SJCRH30 (cell line): ENCODE results near the gene ZBTB38. TPM values are rescaled to one million over a fixed set of nuclear protein-coding genes. Genes with fewer than 3 reads are reported as not detected.

Experiments
- DNase-seq, 2 experiments: peaks; one replicate each; pipeline ENCODE4 v3.0.0-alpha.2; 2015 to 2020
- H3K27ac ChIP-seq: fragments of 250-450 bp; sonication (Bioruptor Pico); 2 replicates; pipeline ENCODE4 v1.5.1; 2020; ENCODE audit warnings: mild to moderate bottlenecking, moderate library complexity
- H3K27me3 ChIP-seq: fragments of 250-450 bp; sonication (Bioruptor Pico); 2 replicates; pipeline ENCODE4 v1.5.1; 2020; ENCODE audit warnings: mild to moderate bottlenecking, moderate library complexity
- H3K36me3 ChIP-seq: fragments of 250-450 bp; sonication (Bioruptor Pico); 2 replicates; pipeline ENCODE4 v1.5.1; 2020; ENCODE audit warnings: mild to moderate bottlenecking, moderate library complexity
- H3K4me1 ChIP-seq: fragments of 250-450 bp; sonication (Bioruptor Pico); 2 replicates; pipeline ENCODE4 v1.5.1; 2020; ENCODE audit warnings: mild to moderate bottlenecking, moderate library complexity
- H3K4me3 ChIP-seq: fragments of 250-450 bp; sonication (Bioruptor Pico); 2 replicates; pipeline ENCODE4 v1.5.1; 2020; ENCODE audit warnings: mild to moderate bottlenecking, moderate library complexity
- H3K9me3 ChIP-seq: fragments of 250-450 bp; sonication (Bioruptor Pico); replicated peaks from 2 replicates; pipeline ENCODE4 v1.5.1; 2020; ENCODE audit warnings: mild to moderate bottlenecking, moderate library complexity
- total RNA-seq: library from RNA; depleted of rRNA; stranded (reverse); fragments of >200 nt; shearing (Covaris generic); gene quantifications from 2 replicates; pipeline ENCODE4 v1.2.3, GENCODE V29; 2014

Gene ZBTB38
- total RNA-seq, 1 experiment from 2014 or later = 36.1 TPM

DNA sequence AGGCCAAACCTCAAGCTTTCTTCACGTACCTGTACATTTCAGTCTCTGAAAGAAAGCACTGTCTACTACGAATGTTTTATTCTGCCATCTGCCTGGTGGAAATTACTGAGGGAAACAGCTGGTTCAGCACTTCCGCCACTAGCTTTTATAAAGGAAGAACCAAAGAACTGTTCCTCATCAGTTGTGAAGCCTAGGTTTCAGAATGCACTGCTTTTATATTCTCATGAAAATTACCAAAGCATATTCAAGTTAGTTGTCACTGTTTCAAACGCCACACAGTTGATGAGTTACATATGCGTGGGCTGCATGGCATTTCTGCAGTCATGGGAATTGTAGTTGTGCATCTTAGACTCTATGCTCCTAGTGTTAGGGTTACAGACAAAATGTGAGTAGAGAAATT lies 21.5 kb upstream of the ZBTB38 start:
- no peaks in the 10 kb centered on the region for H3K4me1 ChIP-seq
- no peak for DNase-seq
- no peaks in the 10 kb centered on the region for H3K36me3 ChIP-seq

DNA sequence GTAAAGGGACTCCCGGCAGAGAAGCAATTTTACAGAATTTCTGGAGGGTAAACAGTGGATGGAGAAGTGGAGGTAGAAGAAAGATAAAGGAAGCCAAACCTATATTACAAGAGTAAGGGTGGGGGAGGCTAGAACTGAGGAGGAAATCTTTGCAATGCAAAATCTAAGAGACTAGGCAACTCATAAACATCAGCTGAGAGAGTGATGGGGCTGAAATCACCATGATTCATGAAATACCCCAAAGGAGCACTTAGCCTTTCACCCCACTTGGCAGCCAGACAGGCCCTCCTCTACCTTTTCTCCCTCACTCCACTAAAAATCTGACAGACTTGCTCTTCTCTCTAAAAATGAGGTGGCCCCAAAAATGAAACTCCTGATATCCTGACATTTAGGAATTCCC lies 19.5 kb upstream of the ZBTB38 start:
- Histone ChIP-seq H3K27ac (no peak overlapping the region), H3K9me3 (no peaks in the 10 kb centered on the region; the same call in 1 of the 2 replicates), H3K4me3 (no peak overlapping the region), H3K36me3 (no peaks in the 10 kb centered on the region), H3K27me3 (0 out of 2 replicates have a peak, but pooled peaks cover 4% of the 10 kb centered on the region), H3K4me1 (peaks cover 2% of the 10 kb centered on the region; the same call in 1 of the 2 replicates)
- DNase-seq = no peak

More for the DNA sequence above, 21.5 kb upstream of the ZBTB38 start:
- no peaks in the 10 kb centered on the region; the same call in 1 of the 2 replicates for H3K9me3 ChIP-seq
- no peak overlapping the region for H3K4me3 ChIP-seq
- H3K27me3 ChIP-seq = 0 out of 2 replicates have a peak, but pooled peaks cover 4% of the 10 kb centered on the region
- no peak overlapping the region for H3K27ac ChIP-seq

DNA sequence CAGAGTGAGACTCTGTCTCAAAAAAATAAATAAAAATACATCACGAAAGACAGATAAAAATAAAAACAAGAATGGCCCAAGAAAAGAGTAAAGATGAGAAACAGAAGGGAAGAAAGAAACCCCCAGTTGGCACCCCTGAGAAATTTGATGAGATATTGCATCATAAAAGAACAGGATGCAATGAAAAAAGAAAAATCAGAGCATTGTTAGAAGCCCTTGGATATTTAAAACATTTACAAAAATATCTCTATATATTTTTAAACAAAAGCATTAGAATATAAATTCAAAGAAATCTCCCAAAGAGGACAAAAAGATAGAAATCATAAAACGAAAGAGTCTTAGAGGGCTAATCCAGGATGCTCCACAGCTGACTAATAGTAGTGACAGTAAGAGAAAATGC lies 18.6 kb upstream of the ZBTB38 start:
- no peak overlapping the region for H3K27ac ChIP-seq
- DNase-seq = no peak
- H3K4me1 ChIP-seq = peaks cover 11% of the 10 kb centered on the region; the same call in 1 of the 2 replicates
- no peak overlapping the region for H3K4me3 ChIP-seq
- no peaks in the 10 kb centered on the region; the same call in 1 of the 2 replicates for H3K9me3 ChIP-seq
- no peaks in the 10 kb centered on the region for H3K36me3 ChIP-seq
- H3K27me3 ChIP-seq = 0 out of 2 replicates have a peak, but pooled peaks cover 4% of the 10 kb centered on the region

DNA sequence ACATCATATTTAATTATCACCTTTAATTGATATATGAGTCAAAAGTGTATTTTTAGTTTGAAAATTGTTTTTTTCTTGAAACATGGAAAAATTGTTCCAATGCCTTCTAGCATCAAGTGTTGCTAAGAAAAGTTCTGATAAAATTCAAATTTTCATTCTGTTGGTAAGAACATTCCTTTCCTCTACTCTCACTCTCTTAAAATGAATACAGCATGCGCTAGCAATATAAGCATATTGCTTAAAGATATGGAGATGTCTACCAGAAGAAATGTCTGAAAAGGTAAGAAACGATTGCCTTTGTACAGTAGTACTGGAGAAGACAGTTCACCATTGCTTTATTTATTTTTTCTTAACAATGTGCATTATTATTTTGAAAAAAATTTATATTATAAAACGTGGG lies 17.6 kb upstream of the ZBTB38 start:
- no peaks in the 10 kb centered on the region for H3K36me3 ChIP-seq

DNA sequence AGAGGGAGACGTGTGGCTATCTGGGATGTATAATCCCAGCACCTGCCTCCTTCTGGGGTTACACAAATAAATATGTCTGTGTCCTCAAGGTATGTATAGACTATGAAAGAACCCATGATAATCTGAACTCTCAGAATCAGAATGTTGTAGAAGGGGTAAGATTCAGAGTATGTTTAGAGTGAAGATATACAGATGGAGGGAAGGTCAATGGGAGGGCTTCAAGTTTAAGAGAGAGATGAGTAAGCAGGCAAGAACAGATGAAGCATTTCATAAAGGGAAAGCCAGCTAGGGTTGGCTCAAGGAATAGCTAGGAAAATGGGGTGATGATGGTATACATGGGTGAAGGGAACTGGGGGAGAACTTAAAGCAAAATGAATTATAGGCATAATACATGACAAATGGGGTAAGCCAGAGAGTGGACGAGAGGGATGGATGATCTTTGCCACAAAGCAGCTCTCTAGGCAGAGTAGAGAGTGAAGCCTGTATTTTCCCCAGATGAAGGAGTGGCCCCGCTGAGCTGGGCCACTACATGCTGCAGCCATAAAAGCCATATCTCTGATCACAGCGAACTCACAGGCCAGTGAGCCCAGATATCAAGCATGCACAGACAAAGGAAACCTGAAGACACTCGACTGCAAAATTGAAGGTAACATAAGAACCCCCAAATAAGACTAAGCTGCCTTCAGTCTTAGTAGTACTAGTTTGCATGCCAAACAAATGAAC lies 15.9 kb upstream of the ZBTB38 start:
- no peak overlapping the region for H3K4me3 ChIP-seq
- H3K36me3 ChIP-seq = no peaks in the 10 kb centered on the region
- H3K4me1 ChIP-seq = peaks cover 11% of the 10 kb centered on the region; the same call in 1 of the 2 replicates
- DNase-seq = no peak
- H3K27me3 ChIP-seq = no peaks in the 10 kb centered on the region
- no peaks in the 10 kb centered on the region; the same call in 1 of the 2 replicates for H3K9me3 ChIP-seq
- no peak overlapping the region for H3K27ac ChIP-seq

More for the DNA sequence above, 17.6 kb upstream of the ZBTB38 start:
- no peaks in the 10 kb centered on the region; the same call in 1 of the 2 replicates for H3K9me3 ChIP-seq
- H3K27ac ChIP-seq = no peak overlapping the region
- no peak overlapping the region for H3K4me3 ChIP-seq
- H3K27me3 ChIP-seq = 0 out of 2 replicates have a peak, but pooled peaks cover 4% of the 10 kb centered on the region
- H3K4me1 ChIP-seq = peaks cover 11% of the 10 kb centered on the region; the same call in 1 of the 2 replicates
- DNase-seq = no peak

DNA sequence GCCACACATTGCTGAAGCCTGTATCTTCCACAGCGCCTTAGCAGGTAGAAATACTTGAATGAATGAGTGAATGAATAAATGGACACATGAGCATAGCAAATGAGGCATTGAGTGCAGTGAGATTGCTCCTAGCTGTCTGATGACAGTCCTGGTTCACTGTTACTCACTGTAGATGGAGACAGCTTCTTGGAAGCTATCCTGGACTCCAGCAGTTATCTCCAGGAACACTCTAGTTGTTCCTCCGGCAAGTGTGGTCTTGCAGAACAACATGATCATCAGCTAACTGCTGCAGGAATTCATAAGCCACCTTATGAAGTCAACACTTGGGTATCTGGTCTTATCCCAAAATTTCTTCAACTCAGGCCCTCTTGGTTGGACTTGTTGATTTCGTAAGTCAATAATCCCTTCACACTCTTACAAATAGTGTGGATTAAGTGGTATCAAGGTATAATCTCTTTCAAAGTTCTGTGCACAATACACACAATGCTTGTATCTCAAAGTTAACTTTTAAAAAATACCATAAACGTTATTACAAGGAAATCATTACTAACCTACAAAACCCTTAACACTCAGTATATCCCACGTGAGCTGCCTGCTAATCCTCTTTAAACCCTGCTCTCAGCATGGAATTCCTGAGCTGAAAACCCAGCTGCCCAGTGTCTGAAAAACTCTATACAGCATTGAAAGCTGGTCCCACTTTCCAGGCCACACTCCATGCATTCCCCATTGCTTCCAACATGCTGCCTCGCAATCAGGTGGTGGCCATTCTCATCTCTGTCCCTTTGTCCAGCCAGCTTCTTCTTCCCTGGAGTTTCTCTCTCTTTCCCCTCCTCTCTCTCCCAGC lies 14.4 kb upstream of the ZBTB38 start:
- DNase-seq = peak; percentile 16 to 43

DNA sequence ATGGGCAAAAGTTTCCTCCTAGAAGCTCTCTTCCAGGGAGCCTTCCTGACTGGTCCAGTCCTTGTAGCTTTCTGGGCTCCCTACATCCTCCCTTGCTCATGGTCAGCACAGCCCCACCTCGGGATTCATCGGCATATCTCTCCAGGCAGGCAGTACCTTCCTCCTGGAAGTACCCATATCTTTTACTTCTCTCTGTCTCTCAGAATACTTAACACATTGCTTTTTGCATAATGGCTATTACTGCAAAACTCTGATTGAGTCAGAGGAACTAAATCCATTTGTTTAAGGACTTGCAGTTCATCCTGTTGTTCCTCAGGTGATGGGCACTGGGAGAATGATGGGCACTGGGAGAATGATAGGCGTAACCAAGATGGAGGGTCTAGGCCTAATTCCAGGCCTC lies 13.8 kb upstream of the ZBTB38 start:
- Histone ChIP-seq H3K4me1 (peaks cover 11% of the 10 kb centered on the region; the same call in 1 of the 2 replicates), H3K36me3 (no peaks in the 10 kb centered on the region), H3K9me3 (no peaks in the 10 kb centered on the region), H3K27ac (no peak overlapping the region), H3K4me3 (no peak overlapping the region), H3K27me3 (no peaks in the 10 kb centered on the region)
- no peak for DNase-seq

More for the DNA sequence above, 14.4 kb upstream of the ZBTB38 start:
- no peaks in the 10 kb centered on the region for H3K9me3 ChIP-seq
- H3K27me3 ChIP-seq = no peaks in the 10 kb centered on the region
- H3K4me1 ChIP-seq = peaks cover 11% of the 10 kb centered on the region; the same call in 1 of the 2 replicates
- H3K27ac ChIP-seq = no peak overlapping the region
- no peaks in the 10 kb centered on the region for H3K36me3 ChIP-seq
- no peak overlapping the region for H3K4me3 ChIP-seq

DNA sequence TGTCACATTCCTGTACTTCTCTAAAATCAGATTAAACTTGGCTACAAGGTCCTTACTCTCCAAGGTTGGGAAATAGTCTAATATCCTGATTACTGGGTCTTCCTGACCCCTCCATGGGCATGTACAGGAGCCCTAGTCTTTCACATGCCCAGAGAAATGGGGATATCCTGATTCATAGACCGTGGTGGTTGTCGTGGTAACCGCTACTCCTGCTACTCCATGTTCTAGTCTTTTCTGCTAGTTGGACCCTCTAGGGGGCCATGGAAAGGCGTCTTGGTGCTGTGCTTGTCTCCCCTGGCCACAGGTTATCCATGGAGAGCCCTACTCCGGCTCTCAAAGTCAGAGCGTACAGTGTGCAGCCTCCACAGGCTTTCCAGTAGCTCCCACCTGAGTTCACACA lies 13.1 kb upstream of the ZBTB38 start:
- Histone ChIP-seq H3K4me3 (no peak overlapping the region), H3K4me1 (peaks cover 11% of the 10 kb centered on the region; the same call in 1 of the 2 replicates), H3K9me3 (no peaks in the 10 kb centered on the region), H3K36me3 (no peaks in the 10 kb centered on the region), H3K27me3 (no peaks in the 10 kb centered on the region), H3K27ac (no peak overlapping the region)
- no peak for DNase-seq

DNA sequence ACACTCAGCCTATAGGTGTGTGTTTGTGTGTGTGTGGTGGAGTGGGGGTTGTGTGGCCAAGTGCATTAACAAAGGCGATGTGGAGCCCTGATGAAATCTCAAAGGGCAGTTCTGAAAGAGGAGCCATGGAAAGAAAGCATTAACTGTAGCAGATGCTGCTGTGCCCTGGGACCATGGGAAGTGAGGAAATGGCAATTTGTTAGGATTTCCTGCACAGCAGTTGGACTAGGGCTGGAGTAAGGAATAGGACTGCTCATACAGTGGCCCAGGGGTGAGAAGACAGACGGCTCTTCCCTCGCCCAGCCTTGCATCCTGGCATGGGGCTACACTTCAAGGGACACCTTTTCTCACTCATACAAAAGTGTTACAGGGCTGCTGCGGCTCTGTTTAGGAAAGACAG lies 12.3 kb upstream of the ZBTB38 start:
- H3K9me3 ChIP-seq = no peaks in the 10 kb centered on the region
- H3K27me3 ChIP-seq = no peaks in the 10 kb centered on the region
- peaks cover 11% of the 10 kb centered on the region; the same call in 1 of the 2 replicates for H3K4me1 ChIP-seq
- no peak overlapping the region for H3K27ac ChIP-seq
- H3K36me3 ChIP-seq = no peaks in the 10 kb centered on the region
- no peak for DNase-seq
- no peak overlapping the region for H3K4me3 ChIP-seq

DNA sequence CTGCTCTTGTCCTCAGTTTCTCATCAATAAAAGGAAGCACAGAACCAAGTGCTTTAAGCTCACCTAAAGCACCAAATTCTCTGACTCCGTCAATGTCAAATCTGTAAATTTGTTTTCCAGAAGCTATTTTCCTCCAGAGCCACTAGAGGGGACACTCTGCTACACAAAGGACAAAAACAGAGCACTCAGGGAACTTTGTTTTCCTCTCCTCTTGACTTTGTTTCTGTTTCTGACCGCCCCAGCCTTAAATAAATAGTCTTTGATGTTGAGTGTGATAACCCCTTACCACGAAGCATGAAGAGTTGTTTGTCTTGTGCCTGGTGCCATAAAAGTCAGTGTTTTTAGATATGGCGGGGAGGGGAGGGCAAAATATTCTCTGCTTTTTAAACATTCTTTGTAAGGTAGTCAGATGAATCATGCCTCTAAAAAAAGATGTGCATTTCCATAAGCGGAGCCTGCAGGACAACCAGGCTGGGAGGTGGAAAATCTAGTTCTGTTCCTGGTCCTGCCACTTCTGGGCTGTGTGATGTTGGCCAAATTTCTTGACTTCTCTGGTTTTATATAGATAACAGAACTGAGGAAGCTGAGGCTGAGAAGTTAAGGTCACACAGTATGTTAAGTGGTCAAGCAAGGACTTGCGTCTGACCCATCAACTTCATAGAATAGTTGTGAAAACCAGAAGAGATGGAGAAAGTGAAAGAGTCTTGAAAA lies 7.3 kb upstream of the ZBTB38 start:
- Histone ChIP-seq H3K4me1 (peaks cover 3% of the 10 kb centered on the region; the same call in 1 of the 2 replicates), H3K4me3 (peak overlapping the region; percentile 23; the same call in 1 of the 2 replicates), H3K27me3 (no peaks in the 10 kb centered on the region), H3K9me3 (no peaks in the 10 kb centered on the region), H3K27ac (no peak overlapping the region), H3K36me3 (no peaks in the 10 kb centered on the region)
- DNase-seq = peak in 1 of 2 experiments; percentile 62

DNA sequence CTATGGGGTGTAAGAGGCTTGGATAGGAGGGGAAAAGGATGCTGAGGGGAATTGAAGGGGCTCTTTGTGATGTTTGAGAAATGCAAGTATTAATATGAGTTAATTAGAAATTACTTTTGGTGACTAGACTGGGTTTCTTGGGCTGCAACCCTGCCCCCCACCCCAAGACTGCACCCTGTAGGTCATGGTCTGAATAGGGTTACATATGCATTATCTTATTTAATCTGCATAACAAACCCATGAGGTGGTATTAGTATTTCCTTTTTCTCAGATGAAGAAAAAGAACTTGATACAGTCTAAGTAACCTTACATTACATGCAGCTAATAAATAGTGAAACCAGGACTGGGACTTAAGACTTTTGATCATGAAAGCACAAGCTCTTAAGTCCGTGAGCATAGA lies 5.6 kb upstream of the ZBTB38 start:
- Histone ChIP-seq H3K27me3 (no peaks in the 10 kb centered on the region), H3K27ac (no peak overlapping the region)

DNA sequence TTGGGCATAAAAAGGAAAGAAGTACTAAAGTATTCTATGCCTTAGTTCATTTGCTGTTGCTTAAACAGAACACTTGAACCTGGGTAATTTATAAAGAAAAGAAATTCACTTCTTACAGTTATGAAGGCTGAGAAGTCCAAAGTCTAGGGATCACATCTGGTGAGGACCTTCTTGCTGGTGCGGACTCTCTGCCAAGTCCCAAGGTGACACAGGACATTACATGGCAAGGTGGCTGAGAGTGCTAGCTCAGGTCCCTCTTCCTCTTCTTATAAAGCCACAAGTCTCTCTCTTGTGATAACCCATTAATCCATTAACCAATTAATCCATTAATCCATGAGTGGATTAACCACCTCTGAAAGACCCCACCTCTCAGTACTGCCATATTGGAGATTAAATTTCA lies 3.1 kb upstream of the ZBTB38 start:
- DNase-seq = no peak
- Histone ChIP-seq H3K27ac (no peak overlapping the region), H3K36me3 (no peaks in the 10 kb centered on the region), H3K4me3 (no peak overlapping the region), H3K9me3 (no peaks in the 10 kb centered on the region), H3K4me1 (peaks cover 35% of the 10 kb centered on the region), H3K27me3 (no peaks in the 10 kb centered on the region)

More for the DNA sequence above, 5.6 kb upstream of the ZBTB38 start:
- Histone ChIP-seq H3K4me3 (no peak overlapping the region), H3K4me1 (peaks cover 20% of the 10 kb centered on the region), H3K36me3 (no peaks in the 10 kb centered on the region), H3K9me3 (no peaks in the 10 kb centered on the region)
- no peak for DNase-seq

DNA sequence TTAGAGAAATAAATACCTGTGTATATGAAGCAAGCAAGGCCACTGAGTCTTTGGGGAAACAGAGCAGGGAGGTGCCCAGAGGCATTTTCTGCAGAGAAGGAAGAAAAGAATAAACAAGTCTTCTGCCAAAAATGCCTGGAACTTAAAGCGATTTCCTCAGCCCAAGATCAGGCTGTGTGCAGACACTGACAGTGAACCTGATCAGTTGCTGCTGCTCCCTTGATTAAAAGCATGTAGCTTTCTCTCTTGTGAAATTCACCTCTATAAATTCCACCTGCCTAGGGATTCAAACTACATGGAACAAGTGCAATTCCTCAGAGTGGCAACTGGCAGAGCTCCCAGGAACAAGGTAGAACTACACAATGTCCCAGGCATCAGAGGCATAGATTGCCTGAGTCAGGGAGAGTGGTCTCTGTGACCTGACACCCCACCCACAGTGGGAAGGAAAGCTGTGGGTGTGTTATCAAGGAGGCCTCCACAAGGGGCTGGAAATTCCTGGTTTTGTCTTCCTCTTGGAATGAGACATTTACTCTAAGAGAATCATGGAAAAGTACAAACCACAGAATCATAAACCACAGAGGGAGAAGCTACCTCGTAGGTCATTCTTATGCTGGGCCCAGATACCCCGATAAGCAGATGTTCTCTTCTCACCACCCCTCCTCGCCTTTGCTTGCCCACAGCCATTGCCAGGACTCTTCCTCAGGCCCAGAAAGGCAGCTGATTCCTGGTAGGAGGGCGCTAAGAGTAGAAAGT lies 1.8 kb upstream of the ZBTB38 start:
- H3K4me1 ChIP-seq = peaks cover 35% of the 10 kb centered on the region
- H3K9me3 ChIP-seq = no peaks in the 10 kb centered on the region
- H3K4me3 ChIP-seq = no peak overlapping the region
- no peaks in the 10 kb centered on the region for H3K27me3 ChIP-seq
- H3K27ac ChIP-seq = peak overlapping the region; percentile 97
- peaks cover 6% of the 10 kb centered on the region for H3K36me3 ChIP-seq
- DNase-seq = peak; percentile 34 to 53
